OCI-LY1 (cell line): ENCODE measurements around the gene SNRPF.

Experiments used
- H2AFZ ChIP-seq: fragments of 200-600 bp; sonication (generic), shearing (Covaris generic); 2 replicates; pipeline ENCODE4 v1.6.0; 2014; ENCODE audit warnings: antibody characterized with exemption, mild to moderate bottlenecking, low read length
- H3F3A ChIP-seq: fragments of 200-600 bp; sonication (generic), shearing (Covaris generic); 2 replicates; pipeline ENCODE4 v1.6.0; 2014; ENCODE audit warnings: mild to moderate bottlenecking, antibody characterized with exemption, low read length, moderate library complexity; ENCODE audit not compliant: insufficient read depth
- H3K27ac ChIP-seq: fragments of 200-600 bp; sonication (generic); 2 replicates; pipeline ENCODE4 v1.5.1; 2014; ENCODE audit warnings: low read length, mixed run types, mild to moderate bottlenecking, low read depth; ENCODE audit not compliant: poor library complexity, severe bottlenecking
- H3K27me3 ChIP-seq: fragments of 200-600 bp; sonication (generic); 2 replicates; pipeline ENCODE4 v1.6.0; 2014; ENCODE audit warnings: antibody characterized with exemption, mild to moderate bottlenecking, low read length, moderate library complexity; ENCODE audit not compliant: insufficient read depth
- H3K36me3 ChIP-seq: fragments of 200-600 bp; sonication (generic); 2 replicates; pipeline ENCODE4 v1.6.1; 2014; ENCODE audit warnings: mild to moderate bottlenecking, antibody characterized with exemption, low read length, moderate library complexity, mixed read lengths; ENCODE audit not compliant: insufficient read depth
- H3K4me1 ChIP-seq: fragments of 200-600 bp; sonication (generic); 2 replicates; pipeline ENCODE4 v1.5.1; 2014; ENCODE audit warnings: mild to moderate bottlenecking, low read length, moderate library complexity; ENCODE audit not compliant: insufficient read depth, severe bottlenecking
- H3K4me2 ChIP-seq: fragments of 200-600 bp; sonication (generic), shearing (Covaris generic); 2 replicates; pipeline ENCODE4 v1.6.1; 2014; ENCODE audit warnings: low read length
- H3K4me3 ChIP-seq: fragments of 200-600 bp; sonication (generic); 2 replicates; pipeline ENCODE4 v1.5.1; 2014; ENCODE audit warnings: low read length, low read depth, mild to moderate bottlenecking, mixed read lengths; ENCODE audit not compliant: poor library complexity, severe bottlenecking
- H3K79me2 ChIP-seq: fragments of 200-600 bp; shearing (Covaris generic); 2 replicates; pipeline ENCODE4 v1.6.1; 2016; ENCODE audit warnings: mixed run types, low read length, mixed read lengths; ENCODE audit not compliant: insufficient read depth
- H3K9ac ChIP-seq: fragments of 200-600 bp; sonication (generic), shearing (Covaris generic); 2 replicates; pipeline ENCODE4 v1.6.1; 2014; ENCODE audit warnings: mild to moderate bottlenecking, low read length, mixed read lengths
- H3K9me2 ChIP-seq: fragments of 200-600 bp; sonication (generic), shearing (Covaris generic); 2 replicates; pipeline ENCODE4 v1.6.1; 2014; ENCODE audit warnings: low read depth, mild to moderate bottlenecking, low read length, mixed read lengths
- H3K9me3 ChIP-seq: fragments of 200-600 bp; shearing (Covaris generic); 2 replicates; pipeline ENCODE4 v1.6.1; 2014; ENCODE audit warnings: low read length, mixed read lengths
- H4K20me1 ChIP-seq: fragments of 200-600 bp; sonication (generic), shearing (Covaris generic); 2 replicates; pipeline ENCODE4 v1.6.0; 2016; ENCODE audit warnings: mild to moderate bottlenecking, low read length; ENCODE audit not compliant: insufficient read depth
- CTCF ChIP-seq: fragments of 200-600 bp; sonication (generic), shearing (Covaris generic); IDR thresholded peaks from 2 replicates; pipeline ENCODE4 v1.5.1; 2017; ENCODE audit warnings: mild to moderate bottlenecking, antibody characterized with exemption, low read length, moderate library complexity, mixed read lengths
- EZH2 ChIP-seq: fragments of 200-600 bp; sonication (generic), shearing (Covaris generic); IDR thresholded peaks from 2 replicates; pipeline ENCODE4 v1.8.0; 2017; ENCODE audit warnings: borderline replicate concordance, mixed run types, mild to moderate bottlenecking, antibody characterized with exemption, low read length, moderate library complexity, mixed read lengths

The SNRPF gene

GRCh38 chr12:95908573-95908972, 49.8 kb downstream of the SNRPF start:
- Histone ChIP-seq H3K4me1 (no peaks in the 10 kb centered on the region), H3K9me2 (no peaks in the 10 kb centered on the region), H3K9me3 (no peaks in the 10 kb centered on the region), H2AFZ (no peak overlapping the region), H3K9ac (no peak overlapping the region), H4K20me1 (no peaks in the 10 kb centered on the region), H3K4me3 (no peak overlapping the region), H3K27me3 (no peaks in the 10 kb centered on the region), H3F3A (no peaks in the 10 kb centered on the region), H3K27ac (no peak overlapping the region), H3K4me2 (no peak overlapping the region), H3K36me3 (no peaks in the 10 kb centered on the region), H3K79me2 (no peaks in the 10 kb centered on the region)
- TF ChIP-seq EZH2 (no peak), CTCF (no peak)

- Histone ChIP-seq H3F3A (no peaks in the 10 kb centered on the region), H3K4me3 (no peak overlapping the region), H3K27me3 (no peaks in the 10 kb centered on the region), H2AFZ (no peak overlapping the region), H3K4me2 (no peak overlapping the region), H4K20me1 (no peaks in the 10 kb centered on the region), H3K79me2 (no peaks in the 10 kb centered on the region), H3K27ac (no peak overlapping the region), H3K9me3 (no peaks in the 10 kb centered on the region), H3K9me2 (no peaks in the 10 kb centered on the region), H3K36me3 (no peaks in the 10 kb centered on the region), H3K4me1 (no peaks in the 10 kb centered on the region), H3K9ac (no peak overlapping the region)
- TF ChIP-seq EZH2: no peak
- no peak for TF ChIP-seq CTCF
Observed at GRCh38 chr12:95909871-95910270, 51.1 kb downstream of the SNRPF start.
